Spinal cord (tissue), 10 donors: ENCODE measurements around the gene PDE1A. TPM values are rescaled to one million over a fixed set of nuclear protein-coding genes. Genes with fewer than 3 reads are reported as not detected.
A peak's percentile ranks its signal among the peaks of the same experiment; 100 is the strongest.

ENCODE experiments used
- DNase-seq, 6 donors: peaks; one replicate each; pipeline versions ENCODE4 v3.0.0 to v3.0.0-alpha.2; 2013 to 2015; ENCODE audit warnings: low spot score in 6 of 6, low read depth in 4 of 6
- H3K27ac ChIP-seq: one replicate; pipeline ENCODE4 v1.5.1; 2013; ENCODE audit warnings: low read depth, low read length, control low read depth
- H3K27me3 ChIP-seq: one replicate; pipeline ENCODE4 v1.6.1; 2013; ENCODE audit warnings: low read length; ENCODE audit not compliant: control insufficient read depth, insufficient read depth
- H3K36me3 ChIP-seq: one replicate; pipeline ENCODE4 v1.6.1; 2013; ENCODE audit warnings: low read length; ENCODE audit not compliant: control insufficient read depth, insufficient read depth
- H3K4me1 ChIP-seq: one replicate; pipeline ENCODE4 v1.6.1; 2013; ENCODE audit warnings: low read length; ENCODE audit not compliant: control insufficient read depth, insufficient read depth
- H3K4me3 ChIP-seq: one replicate; pipeline ENCODE4 v1.5.1; 2013; ENCODE audit warnings: low read depth, low read length, control low read depth
- H3K9me3 ChIP-seq: one replicate; pipeline ENCODE4 v1.6.1; 2013; ENCODE audit warnings: low read length; ENCODE audit not compliant: control insufficient read depth, insufficient read depth
- WGBS: methylation state at CpG from one replicate; pipeline ENCODE4 v1.1.5; 2013; ENCODE audit warnings: missing lambda C conversion rate; ENCODE audit not compliant: insufficient coverage; 5-methylcytosine and 5-hydroxymethylcytosine counted together
- polyA plus RNA-seq, 2 donors: library from polyadenylated mRNA; unstranded; fragments of 120-200 nt; gene quantifications; one replicate each; pipeline ENCODE4 v1.2.1, GENCODE V29; 2013; ENCODE audit not compliant: insufficient read length in 2 of 2
- total RNA-seq, 2 donors: library from RNA; depleted of rRNA in 1 of 2; stranded (reverse); fragments of 120-200 nt in 1 of 2; fragments of >200 nt in 1 of 2; gene quantifications; one replicate each; pipeline versions ENCODE4 v1.2.3 to v1.2.4, GENCODE V29; 2013 to 2014
- donor health status: healthy.

PDE1A gene
- total and polyA plus RNA-seq, 4 donors = 8.7 to 73.8 (median 23.3) TPM

- H3K9me3 ChIP-seq = no peaks in the 10 kb centered on the region
- WGBS = 92% methylated on average over 1 of the region's 2 CpGs
- no peak overlapping the region for H3K27ac ChIP-seq
- no peak overlapping the region for H3K4me3 ChIP-seq
- no peaks in the 10 kb centered on the region for H3K36me3 ChIP-seq
- no peak for DNase-seq
- H3K4me1 ChIP-seq = no peaks in the 10 kb centered on the region
- no peaks in the 10 kb centered on the region for H3K27me3 ChIP-seq
Measured at GRCh38 chr2:182349268-182349667, 77.6 kb downstream of the PDE1A start.

DNA sequence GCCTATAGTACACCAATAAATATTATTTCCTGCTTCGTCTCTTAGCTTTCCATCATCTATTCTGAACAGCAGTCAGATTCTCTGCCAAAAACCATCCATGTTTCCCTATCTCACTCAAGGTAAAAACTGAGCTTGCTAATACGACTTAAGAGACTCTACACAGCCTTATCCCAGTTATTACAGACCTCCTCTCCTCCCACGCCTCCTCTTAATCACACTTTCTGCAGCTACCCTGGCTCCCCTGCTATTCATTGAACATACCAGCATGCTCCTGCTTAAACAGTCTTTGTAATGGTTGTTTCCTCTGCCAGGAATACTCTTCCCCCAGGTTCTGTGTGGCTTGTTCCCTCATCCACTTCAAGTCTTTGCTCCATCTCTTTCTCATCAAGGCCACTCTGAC is 81.5 kb downstream of the PDE1A start:
- Histone ChIP-seq H3K4me1 (no peaks in the 10 kb centered on the region), H3K9me3 (no peaks in the 10 kb centered on the region), H3K4me3 (no peak overlapping the region), H3K36me3 (no peaks in the 10 kb centered on the region), H3K27me3 (no peaks in the 10 kb centered on the region), H3K27ac (no peak overlapping the region)
- WGBS = 91% methylated on average over 3 of the region's 3 CpGs
- no peak for DNase-seq

DNA sequence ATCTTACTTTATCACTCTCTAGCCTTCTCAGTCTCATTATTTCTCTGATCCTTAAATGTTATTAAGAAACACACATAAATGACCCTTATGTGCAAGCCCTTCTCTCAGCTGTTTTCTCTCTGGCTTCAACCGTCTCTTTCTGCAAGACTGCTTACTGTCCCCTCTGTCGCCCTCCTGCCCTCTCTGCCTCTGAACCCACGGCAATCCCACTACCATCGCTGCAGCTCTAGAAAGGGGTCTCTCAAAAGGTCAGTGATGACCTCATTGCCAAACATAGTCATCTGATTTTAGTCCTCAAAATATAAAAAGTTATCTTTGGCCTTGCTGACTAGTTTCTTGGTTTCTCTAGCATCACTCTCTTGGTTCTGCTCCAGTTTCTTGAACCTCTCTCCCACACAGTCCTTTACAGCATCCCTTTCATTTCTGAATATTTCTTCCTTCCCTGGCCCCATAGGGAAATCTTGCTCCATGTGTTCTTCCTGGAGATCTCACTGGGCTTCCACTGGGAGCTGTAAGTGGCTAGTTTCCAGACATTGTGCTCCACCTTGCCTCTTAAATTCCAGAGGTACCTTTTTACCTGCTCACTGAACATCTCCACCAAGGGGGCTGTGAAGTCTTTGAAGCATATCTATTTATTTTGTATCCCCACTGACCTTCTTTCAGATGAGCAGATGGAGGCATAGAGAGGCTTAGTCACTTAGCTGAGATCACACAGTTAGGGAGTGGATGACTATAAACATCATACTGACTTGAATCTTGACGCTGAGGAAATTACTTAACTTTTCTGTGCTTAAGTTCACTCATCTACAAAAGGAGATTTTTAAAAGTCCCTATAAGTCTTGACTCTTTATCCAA is 96.2 kb downstream of the PDE1A start:
- DNase-seq = no peak
- no peak overlapping the region for H3K27ac ChIP-seq
- 80% methylated on average over 4 of the region's 5 CpGs for WGBS

DNA sequence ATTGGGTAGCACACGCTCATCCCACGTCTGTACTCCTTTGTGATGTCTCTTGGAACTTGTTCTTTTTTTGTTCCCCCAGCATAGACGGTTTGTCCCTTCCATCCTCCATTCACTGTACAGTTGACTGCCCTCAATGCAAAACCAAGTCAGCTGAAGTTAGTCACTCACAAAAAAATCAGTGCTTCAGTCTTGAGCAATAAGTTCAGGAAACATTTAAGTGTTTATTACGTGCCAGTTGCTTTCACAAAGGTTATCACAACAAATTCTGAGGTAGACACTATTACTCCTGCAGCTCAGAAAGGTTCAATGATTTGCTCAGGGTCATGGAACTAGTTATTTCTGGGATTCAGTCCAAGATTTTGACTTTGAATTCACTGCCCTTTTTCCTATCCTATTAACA is 102.2 kb downstream of the PDE1A start:
- Histone ChIP-seq H3K27me3 (no peaks in the 10 kb centered on the region), H3K4me3 (no peak overlapping the region), H3K9me3 (no peaks in the 10 kb centered on the region), H3K4me1 (no peaks in the 10 kb centered on the region), H3K36me3 (no peaks in the 10 kb centered on the region), H3K27ac (no peak overlapping the region)
- 44% methylated on average over 1 of the region's 4 CpGs for WGBS
- no peak for DNase-seq

More for the DNA sequence above, 96.2 kb downstream of the PDE1A start:
- no peaks in the 10 kb centered on the region for H3K4me1 ChIP-seq
- no peaks in the 10 kb centered on the region for H3K9me3 ChIP-seq
- H3K4me3 ChIP-seq = no peak overlapping the region
- H3K27me3 ChIP-seq = no peaks in the 10 kb centered on the region
- no peaks in the 10 kb centered on the region for H3K36me3 ChIP-seq

DNA sequence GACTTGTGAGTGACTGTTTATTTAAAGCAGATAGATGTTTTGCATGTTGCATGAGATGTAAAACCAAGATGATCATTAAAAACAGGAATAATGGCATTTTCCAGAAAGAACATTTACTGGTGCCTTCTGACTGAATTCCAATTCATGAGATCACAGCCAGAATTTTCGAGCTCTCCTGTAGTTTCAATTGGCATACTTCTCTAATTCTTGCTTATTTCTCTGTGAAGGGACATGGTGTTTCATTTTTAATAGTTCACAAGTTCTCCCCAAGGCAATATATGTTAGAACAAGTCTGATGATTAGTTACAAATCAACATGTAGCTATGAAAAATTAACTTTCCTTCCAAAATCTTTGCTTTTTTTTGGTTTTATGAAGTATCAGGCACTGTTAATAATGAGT is 105.7 kb downstream of the PDE1A start:
- WGBS = no CpG with 5 or more reads among the region's 1 CpG

GRCh38 chr2:182319556-182320505 is 107.0 kb downstream of the PDE1A start:
- Histone ChIP-seq H3K9me3 (no peaks in the 10 kb centered on the region), H3K27ac (no peak overlapping the region), H3K36me3 (no peaks in the 10 kb centered on the region), H3K4me3 (no peak overlapping the region), H3K4me1 (no peaks in the 10 kb centered on the region), H3K27me3 (no peaks in the 10 kb centered on the region)
- DNase-seq = peak in 2 of 6 donors; percentile 13 to 28
- WGBS = no CpG with 5 or more reads among the region's 4 CpGs

More for the DNA sequence above, 105.7 kb downstream of the PDE1A start:
- no peak overlapping the region for H3K27ac ChIP-seq
- H3K9me3 ChIP-seq = no peaks in the 10 kb centered on the region
- no peaks in the 10 kb centered on the region for H3K36me3 ChIP-seq
- H3K27me3 ChIP-seq = no peaks in the 10 kb centered on the region
- H3K4me3 ChIP-seq = no peak overlapping the region
- no peaks in the 10 kb centered on the region for H3K4me1 ChIP-seq
- no peak for DNase-seq

- Histone ChIP-seq H3K4me1 (no peaks in the 10 kb centered on the region), H3K27ac (no peak overlapping the region), H3K9me3 (no peaks in the 10 kb centered on the region), H3K36me3 (no peaks in the 10 kb centered on the region), H3K27me3 (no peaks in the 10 kb centered on the region), H3K4me3 (no peak overlapping the region)
- peak in 1 of 6 donors; percentile 47 for DNase-seq
- WGBS = no CpG with 5 or more reads among the region's 3 CpGs
Measured at GRCh38 chr2:182318466-182319220, 108.2 kb downstream of the PDE1A start.

DNA sequence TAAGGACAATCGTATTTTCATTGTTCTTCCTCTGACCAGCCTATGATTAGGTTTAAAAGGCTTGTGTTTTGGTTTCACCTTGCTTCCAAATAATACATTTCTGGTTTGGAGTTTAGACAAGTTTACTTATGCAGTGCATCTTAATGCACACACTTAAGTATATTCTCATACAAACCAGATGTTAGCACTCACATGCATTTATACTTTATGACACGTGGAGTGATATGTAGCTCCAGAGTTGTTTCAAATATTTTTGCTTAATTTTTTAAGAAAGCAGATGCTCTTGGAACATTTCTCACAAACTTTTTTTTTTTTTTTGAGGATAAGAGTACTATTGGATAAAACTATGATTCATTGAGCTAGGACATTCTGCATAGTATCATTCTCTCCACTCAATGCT is 109.9 kb downstream of the PDE1A start:
- Histone ChIP-seq H3K9me3 (no peaks in the 10 kb centered on the region), H3K4me1 (no peaks in the 10 kb centered on the region), H3K27me3 (no peaks in the 10 kb centered on the region), H3K4me3 (no peak overlapping the region), H3K36me3 (no peaks in the 10 kb centered on the region), H3K27ac (no peak overlapping the region)
- no peak for DNase-seq
- no CpG with 5 or more reads among the region's 2 CpGs for WGBS

DNA sequence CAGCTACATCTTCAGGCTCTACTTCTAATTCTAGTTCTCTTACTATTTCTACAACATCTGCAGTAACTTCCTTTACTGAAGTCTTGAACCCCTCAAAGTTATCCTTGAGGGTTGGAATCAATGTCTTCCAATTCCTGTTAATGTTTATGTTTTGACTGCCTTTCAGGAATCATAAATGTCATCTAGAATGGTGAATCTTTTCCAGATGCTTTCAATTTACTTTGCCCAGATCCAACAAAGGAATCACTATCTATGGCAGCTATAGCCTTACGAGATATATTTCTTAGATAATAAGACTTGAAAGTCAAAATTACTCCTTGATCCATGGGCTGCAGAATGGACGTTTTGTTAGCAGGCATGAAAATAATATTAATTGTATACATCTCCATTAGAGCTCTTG is 123.9 kb downstream of the PDE1A start:
- no peak overlapping the region for H3K4me3 ChIP-seq
- no CpG with 5 or more reads among the region's 2 CpGs for WGBS
- no peaks in the 10 kb centered on the region for H3K4me1 ChIP-seq
- no peaks in the 10 kb centered on the region for H3K27me3 ChIP-seq
- H3K9me3 ChIP-seq = no peaks in the 10 kb centered on the region
- no peaks in the 10 kb centered on the region for H3K36me3 ChIP-seq
- no peak overlapping the region for H3K27ac ChIP-seq
- no peak for DNase-seq
